Measurements from ENCODE around the gene TRIM50.
"Not testable (repeated sequence)": the region's sequence is repeated elsewhere in the genome, so short reads cannot be mapped to it uniquely, and the experiment has no call there.

The TRIM50 gene

GRCh38 chr7:73312831-73313520 lies 14.9 kb downstream of the TRIM50 start:
- DNase-seq, result no peak

- not testable (repeated sequence) for DNase-seq
Measured at GRCh38 chr7:73311421-73311820, 16.5 kb downstream of the TRIM50 start.

GRCh38 chr7:73308665-73309214 lies 19.1 kb downstream of the TRIM50 start, which contains the start of gene NSUN5:
Gene NSUN5 (minus strand): TSS chr7:73308826. CDS start chr7:73308790, 36 bp downstream.
- DNase-seq, result peak; percentile 89

- DNase-seq, result no peak
Measured at GRCh38 chr7:73308074-73308664, 19.7 kb downstream of the TRIM50 start.

GRCh38 chr7:73307436-73307835 lies 20.4 kb downstream of the TRIM50 start:
- DNase-seq, result no peak

- peak; percentile 60 for DNase-seq
Measured at GRCh38 chr7:73304612-73305387, 23.1 kb downstream of the TRIM50 start.

GRCh38 chr7:73304071-73304470 lies 23.8 kb downstream of the TRIM50 start:
- no peak for DNase-seq

GRCh38 chr7:73303546-73303945 lies 24.3 kb downstream of the TRIM50 start:
- DNase-seq, result no peak

- not testable (repeated sequence) for DNase-seq
Measured at GRCh38 chr7:73302846-73303245, 25.0 kb downstream of the TRIM50 start.

GRCh38 chr7:73301108-73301507 lies 26.8 kb downstream of the TRIM50 start:
- DNase-seq, result not testable (repeated sequence)

- not testable (repeated sequence) for DNase-seq
Measured at GRCh38 chr7:73299812-73300211, 28.1 kb downstream of the TRIM50 start.

GRCh38 chr7:73297706-73298105 lies 30.2 kb downstream of the TRIM50 start:
- not testable (repeated sequence) for DNase-seq

GRCh38 chr7:73297235-73297634 lies 30.6 kb downstream of the TRIM50 start:
- not testable (repeated sequence) for DNase-seq

- DNase-seq, result not testable (repeated sequence)
Measured at GRCh38 chr7:73277210-73277609, 50.7 kb downstream of the TRIM50 start.

- not testable (repeated sequence) for DNase-seq
Measured at GRCh38 chr7:73267813-73268212, 60.1 kb downstream of the TRIM50 start.

- DNase-seq, result not testable (repeated sequence)
Measured at GRCh38 chr7:73266719-73267368, 61.0 kb downstream of the TRIM50 start.

Measured in MV-4-11 (cell line).